Measurements from ENCODE around the gene MGMT.

DNA sequence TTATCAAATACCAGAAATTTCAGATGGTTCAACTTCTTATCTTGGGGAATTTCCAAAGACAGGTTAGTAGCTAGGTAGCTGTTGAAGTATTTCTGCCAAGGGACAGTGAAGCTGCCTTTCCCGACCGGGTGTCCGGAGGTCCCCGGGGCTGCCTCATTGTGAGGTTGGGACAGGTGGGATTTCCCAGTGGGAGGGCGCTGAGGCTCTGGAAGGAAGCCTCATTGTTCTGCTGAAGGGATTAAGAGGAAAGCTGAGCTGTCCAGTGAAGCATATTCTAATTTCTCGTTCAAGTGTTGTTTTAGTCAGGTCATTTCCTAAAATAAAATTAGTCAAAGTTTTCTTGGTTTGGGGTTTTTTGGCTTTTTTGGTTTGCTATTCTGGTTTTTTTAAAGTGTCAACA is 244.2 kb downstream of the MGMT start:
- TF ChIP-seq CTCF (IDR thresholded peaks at IDR 0.05) (no peak), POLR2A (IDR thresholded peaks at IDR 0.05) (no peak), POLR2AphosphoS5 (IDR thresholded peaks at IDR 0.05) (no peak)
